UCSD-AML1 (cell line): ENCODE data around the gene C10orf143.

Experiments used
- DNase-seq: peaks from one replicate; lab custom pipeline; 2025; ENCODE audit not compliant: unreplicated experiment; lab: John Stamatoyannopoulos, UW

Gene C10orf143

GRCh38 chr10:130016993-130017630 is 93.5 kb downstream of the C10orf143 start:
- no peak for DNase-seq

- DNase-seq, result no peak
Measured at GRCh38 chr10:130016095-130016494, 94.5 kb downstream of the C10orf143 start.

GRCh38 chr10:130015075-130015695 is 95.4 kb downstream of the C10orf143 start:
- no peak for DNase-seq

- no peak for DNase-seq
Measured at GRCh38 chr10:130014263-130015074, 96.2 kb downstream of the C10orf143 start.
